GM19452 (cell line): ENCODE results near the gene KCNMB2.
A peak's percentile ranks its signal among the peaks of the same experiment; 100 is the strongest.
"Not testable (repeated sequence)": the region's sequence is repeated elsewhere in the genome, so short reads cannot be mapped to it uniquely, and the experiment has no call there.

Source experiments
- ATAC-seq: cut with Tn5 transposase; IDR thresholded peaks from one replicate; pipeline ENCODE4 v1.9.1; 2021; ENCODE audit not compliant: unreplicated experiment

KCNMB2 gene

DNA sequence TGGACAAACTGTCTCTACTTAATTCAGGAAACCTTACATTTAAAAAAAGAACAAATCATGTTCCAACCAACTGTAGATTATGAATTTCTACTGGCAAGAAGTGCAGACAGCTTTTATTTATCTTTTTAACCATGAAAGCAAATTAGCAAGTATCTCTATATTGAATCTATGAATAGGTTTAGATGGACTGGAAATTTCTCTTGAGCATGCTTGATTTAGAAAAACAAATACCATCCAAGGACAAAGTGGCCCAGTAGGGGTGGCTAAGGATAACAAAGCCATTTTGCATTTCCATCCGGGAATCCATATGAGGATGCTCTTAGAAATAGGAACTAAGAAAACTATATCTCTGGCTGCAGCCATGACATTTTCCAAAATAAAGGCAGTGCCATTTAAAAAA lies 150.6 kb downstream of the KCNMB2 start:
- ATAC-seq, result no peak

DNA sequence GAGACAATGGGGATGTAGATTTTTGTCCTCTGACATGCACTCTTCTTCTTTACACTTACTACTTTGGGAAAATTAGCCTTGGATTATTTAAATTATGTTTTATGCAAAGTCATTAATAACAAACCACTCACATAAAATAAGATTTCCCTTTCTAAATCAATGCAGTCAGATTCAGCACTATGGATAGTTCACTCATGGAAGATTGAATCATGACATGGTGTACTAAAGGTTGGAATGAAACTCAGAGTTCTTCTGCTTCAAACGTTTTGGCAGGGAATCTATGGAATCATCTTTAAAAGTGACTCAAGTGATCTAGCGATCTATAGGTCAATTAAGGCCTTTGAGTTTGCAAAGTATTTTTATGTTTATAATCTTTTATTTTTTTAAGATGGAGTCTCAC lies 154.3 kb downstream of the KCNMB2 start:
- ATAC-seq, result no peak

DNA sequence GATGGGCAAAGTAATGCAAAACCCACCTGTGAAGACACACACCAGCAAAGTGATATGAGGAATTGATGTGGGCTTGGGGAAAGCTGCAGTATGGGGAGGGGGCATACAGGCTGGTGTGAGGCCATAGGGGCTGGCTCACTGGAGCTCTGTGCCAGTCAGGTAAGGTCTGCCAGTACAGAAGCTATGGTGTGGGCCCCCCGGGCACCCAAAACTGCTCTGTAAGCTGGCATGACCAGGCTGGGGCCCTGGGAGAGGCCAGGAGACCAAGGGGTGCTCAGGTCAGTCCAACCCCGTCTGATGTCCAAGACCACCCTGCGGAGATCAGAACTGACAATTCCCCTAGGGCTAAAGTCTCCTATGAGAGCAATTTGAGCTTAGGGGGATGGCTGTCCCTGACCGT lies 163.1 kb downstream of the KCNMB2 start:
- ATAC-seq, result no peak

DNA sequence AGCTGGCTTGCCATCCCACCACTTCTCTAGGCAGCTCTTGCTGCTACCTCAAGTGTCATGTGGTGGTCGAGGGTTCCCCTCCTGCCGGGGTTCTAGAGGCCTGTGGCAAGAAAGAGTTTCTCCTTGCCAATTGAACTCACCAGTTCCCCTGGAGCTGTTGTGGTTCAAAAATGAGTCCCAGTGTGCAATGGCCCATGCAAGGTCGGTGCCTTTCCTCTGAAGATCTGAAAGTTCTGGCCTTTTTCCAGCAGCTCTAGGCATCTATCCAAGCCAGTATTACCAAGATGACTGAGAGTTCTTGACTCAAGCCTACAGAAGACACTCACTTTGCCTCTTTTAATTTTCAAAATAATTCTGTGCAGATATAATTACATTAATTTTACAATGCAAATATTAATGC lies 163.6 kb downstream of the KCNMB2 start:
- ATAC-seq, result no peak

DNA sequence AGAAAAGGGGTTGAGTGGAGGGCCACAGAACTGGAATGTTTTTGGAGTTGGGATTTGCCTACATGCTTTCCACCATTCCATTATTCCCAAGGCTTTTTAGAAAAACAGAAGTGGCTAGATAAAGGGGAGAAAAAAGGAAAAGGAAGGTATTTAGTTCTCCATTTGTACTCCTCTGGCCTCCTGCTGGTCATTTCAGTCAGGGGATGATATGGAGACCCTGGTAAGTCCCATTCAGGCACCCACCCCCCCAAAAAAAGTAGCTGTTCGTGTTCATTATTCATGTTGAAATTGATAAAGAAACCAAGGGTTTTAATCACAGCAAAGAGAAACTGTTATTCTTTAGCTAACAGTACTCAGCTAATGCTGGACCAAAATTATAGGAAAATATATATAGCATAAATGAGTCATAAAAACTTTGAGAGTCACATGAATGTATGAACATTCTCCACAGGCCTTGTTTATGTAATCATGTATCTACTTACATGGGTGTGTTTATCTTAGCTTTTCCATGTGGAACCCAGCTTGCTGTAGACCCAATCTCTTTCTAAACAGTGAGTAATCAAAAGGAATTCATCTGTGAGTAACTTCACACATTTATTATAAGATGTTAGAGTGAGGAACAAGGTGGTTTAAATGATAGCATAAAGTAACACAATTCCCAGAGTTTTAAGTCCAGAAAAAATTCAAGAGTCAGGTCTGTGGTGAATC lies 167.2 kb downstream of the KCNMB2 start:
- ATAC-seq, result no peak

DNA sequence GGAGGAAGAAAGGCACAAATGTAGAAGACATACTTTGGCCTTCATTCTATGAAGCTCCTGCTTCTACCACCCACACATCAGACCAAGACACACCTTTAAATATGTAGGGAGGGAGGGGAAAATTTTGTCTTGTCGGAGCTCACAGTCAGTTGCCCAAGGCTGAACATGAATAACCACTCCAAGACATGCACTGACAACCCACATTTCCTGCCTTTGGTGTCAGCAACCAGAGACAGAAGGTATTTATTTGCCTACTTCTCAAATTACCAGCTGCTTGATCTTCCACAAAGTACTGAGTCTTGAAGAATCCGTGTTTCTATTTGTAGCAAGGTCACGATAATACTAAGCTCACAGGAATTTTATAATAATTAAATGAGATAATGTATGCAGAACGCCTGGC lies 169.7 kb downstream of the KCNMB2 start:
- ATAC-seq, result no peak

DNA sequence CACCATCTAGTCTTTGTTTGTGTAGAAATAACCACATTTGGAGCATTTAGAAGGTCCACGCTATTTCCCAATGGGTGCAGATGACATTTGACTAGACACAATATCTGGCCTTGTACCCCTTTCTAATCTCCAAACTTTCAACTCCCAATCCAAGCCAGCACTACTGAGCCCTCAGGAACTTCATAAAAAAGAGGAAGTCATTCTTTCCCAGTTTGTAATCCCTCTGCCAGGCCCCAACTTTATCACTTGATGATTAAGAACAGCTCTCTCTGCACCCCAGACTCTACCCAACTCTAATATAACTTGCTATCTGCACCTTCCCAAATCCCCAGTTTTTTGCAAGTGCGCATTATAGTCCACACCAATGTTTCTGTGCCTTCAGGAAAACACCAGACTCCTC lies 170.2 kb downstream of the KCNMB2 start:
- no peak for ATAC-seq

DNA sequence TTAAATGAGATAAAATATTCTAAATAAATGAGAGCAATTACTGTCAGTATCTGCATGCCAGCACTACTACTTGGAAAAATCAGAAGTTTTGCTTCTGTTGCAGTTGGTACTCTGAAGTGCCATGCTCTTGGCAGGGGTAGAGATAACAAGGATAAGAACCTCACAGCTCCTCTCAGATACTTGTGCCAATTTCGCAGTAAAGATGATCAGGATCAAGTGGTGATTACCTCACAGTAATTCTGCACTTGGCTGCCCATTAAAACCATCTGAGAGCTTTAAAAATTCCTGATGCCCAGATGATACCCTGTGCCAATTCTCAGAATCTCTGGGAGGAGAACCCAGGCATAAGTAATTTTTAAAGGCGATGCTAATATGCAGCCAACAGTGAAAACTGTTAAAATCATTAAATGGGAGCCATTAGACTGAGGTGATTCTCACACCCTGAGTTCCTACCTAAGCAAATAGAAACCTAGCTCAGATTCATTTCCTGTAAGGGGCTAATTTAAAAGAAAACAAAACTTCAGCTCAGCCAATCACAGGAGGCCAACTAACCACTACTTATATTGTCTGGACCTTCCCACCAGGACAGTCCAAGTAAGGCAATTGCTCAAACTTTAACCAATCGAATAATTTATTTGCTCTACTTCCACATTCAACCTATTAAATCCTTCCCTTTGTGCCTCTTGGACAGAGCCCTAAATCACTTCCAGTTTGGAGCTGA lies 171.2 kb downstream of the KCNMB2 start:
- ATAC-seq, result peak; percentile 52

DNA sequence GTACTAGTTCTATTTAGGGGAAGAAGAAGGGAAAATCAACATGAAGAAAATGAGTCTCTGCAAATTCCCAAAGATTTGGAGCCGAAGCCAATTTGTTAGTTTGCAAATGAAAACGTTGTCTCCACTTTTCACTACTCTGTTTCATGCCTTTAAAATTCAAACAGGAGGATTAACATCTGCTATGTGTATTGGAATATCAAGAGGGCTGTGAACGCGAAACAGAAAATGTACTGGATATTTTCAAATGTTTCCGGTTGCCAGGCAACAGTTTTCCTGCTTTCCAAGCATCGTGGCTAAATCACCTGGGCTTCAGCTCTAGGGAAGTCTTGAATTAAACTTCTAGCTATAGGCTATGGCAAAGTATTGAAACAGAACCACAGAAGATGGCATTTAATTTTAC lies 172.8 kb downstream of the KCNMB2 start:
- ATAC-seq, result no peak

DNA sequence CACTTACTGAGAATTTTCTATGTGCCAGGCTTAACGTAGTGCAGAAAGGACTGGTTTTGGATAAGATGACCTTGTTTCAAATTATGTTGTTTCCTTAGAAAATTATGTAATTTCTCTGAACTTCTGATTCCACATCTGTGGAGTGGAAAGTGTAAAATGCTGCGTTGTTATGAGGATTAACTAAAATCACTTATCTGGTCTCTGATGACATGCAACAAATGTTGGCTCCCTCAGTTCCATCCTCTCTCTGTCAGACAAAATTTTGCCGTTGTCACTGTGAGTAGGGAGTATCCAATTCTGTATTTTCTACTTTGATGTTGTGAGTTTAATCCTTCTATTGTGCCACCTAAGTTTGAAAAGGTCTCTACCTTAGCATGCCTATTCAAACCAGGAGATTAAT lies 175.5 kb downstream of the KCNMB2 start:
- no peak for ATAC-seq

DNA sequence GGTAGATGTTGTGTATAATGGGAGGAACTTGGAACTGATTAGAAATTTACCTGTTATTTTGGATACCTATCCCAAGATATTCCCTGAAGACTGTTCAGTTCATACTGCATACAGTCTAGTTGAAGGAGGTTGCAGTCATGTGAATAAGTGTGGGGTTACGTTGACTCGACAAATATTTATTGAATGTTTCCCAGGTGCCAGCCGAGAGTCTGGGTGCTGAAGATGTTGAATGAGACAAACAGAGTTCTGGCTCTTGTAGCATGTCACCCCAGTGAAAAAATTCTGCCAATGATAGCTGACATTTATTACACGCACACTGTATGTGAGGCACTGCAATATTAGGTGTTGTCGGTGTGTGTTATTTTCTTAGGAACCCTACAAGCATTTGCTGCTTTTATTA lies 176.0 kb downstream of the KCNMB2 start:
- ATAC-seq, result no peak

DNA sequence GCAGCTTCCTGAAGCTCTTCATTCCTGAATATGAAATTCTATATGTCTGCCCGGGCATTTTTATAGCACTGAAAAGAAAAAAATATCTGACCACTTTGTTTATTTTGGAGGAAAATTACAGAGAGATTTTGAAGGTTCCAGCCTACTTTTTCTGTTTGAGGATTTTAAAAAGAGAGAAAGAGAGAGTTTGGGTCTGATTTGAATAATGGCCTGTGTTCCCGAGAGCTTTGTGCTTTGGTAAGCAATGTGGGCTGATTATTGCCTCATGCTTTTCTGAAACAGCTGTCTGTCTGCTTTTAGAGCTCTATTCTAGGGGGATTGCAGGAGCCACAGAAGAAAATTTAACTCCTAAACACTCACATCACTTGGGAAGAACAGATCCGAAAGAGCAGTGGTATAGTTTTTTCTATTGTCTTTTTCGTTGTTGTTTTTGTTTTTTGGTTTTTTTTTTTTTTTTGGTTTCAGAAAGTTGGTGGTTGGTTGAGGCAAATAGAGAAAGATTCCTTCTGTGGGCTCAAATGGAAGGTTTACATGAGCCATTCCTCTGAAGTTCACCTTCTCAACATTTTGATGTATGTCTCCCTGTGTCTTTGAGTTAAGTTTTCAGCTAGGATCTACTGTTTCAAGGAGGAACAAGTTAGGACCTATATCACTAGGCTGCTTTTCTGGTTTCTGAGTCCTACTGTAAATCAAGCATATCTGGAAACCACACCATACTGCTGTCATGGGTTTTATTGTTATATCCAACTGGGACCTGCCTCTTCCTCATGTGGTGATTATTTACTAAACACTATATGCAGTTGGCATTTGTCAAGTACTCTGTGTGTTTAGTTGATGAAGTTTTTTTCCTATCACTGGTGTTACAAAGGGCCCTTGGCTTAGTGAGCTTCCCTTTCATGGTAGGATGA lies 178.9 kb downstream of the KCNMB2 start:
- ATAC-seq, result no peak

DNA sequence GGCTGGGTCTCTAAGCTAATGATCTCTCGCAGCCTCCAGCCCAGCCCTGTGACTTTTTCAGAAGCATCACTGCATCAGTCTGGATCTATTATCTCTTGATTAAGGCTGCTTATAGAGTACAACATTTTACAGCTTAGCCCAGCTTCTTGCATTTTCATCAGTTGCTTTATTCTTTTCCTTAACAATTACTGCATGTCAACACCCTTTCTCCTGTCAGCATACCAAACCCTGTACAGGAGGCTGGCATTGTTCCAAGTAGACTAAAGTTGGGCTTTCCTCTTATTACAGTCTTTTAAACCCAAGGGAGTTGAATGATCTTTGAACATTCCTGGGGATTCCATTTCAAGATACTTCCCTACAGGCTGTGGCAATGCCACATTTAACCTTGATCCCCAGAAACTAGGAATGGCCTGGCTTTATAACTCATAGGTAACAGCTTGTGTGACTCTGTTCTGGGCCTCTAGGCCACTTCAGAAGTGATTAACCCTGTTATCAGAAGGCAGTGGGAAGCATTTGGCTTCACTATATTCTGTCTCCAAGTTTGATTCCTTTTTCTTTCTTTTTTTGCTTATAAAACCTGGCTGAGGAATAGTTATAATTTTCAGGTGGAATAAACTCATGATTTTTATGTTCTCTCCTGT lies 182.9 kb downstream of the KCNMB2 start:
- ATAC-seq, result no peak

DNA sequence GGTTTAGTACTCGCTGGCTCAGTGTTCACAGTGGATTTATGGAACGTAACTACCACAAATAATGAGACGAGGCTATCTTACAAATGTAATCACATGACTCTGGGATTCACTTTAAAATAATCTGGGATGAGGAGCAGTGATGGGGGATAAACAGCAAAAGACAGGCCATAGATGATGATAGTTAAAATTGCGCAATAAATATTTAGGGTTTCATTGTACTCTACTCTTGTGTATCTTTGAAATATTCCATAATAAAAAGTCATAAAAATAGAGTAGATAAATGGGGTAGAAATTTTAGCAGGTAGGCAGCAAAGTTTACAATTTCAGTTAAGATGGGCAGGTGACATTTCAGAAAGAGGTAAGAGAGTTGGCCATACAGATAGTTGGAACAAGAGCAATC lies 196.6 kb downstream of the KCNMB2 start:
- ATAC-seq, result no peak

DNA sequence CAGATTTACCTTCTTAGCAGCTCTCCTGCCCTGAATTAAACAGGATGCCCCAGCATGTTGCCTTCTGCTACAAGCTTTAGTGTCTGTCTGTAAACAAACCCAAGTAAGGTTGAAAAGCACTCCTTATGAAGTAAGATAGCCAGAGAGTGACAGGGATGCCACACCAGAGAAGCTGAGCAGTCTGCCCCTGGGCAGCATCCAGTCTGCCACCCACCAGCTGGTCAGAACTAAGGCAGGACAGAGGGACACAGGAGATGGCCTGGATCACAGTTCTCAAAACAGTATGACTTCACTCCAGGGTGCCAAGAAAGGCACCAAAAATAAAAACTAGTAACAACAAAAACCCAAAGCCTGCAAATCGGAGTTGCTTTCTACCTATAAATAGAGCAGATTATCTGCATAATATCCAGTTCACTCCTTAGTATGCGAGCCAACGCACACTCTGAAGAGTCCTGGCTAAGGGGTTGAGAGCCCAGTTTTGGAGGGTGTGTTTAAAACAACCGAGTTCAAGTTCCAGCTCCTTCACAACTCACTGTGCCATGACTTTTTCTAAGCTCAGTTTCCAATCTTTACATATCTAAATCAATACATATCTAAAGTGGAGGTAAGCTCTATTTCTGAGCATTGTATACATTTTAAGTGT lies 198.9 kb downstream of the KCNMB2 start:
- no peak for ATAC-seq

DNA sequence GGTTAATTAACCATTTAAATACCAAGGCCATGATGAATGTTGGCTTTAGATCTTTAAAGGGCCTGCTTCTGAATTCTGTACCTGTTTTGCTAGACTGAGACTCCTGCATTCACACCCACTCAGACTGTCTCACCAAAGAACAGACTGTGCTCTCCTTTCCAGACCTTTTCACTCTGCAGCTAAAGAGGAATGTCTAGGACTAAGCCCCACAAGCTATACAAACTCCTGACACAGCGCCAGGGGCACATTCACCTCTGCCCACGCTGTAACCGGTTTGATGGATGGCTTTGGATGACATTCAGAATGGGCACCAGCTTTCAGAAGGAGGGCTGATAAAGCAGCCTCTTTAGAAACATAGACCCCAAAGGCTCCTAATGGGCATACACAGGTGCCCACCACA lies 200.1 kb downstream of the KCNMB2 start:
- ATAC-seq, result no peak

DNA sequence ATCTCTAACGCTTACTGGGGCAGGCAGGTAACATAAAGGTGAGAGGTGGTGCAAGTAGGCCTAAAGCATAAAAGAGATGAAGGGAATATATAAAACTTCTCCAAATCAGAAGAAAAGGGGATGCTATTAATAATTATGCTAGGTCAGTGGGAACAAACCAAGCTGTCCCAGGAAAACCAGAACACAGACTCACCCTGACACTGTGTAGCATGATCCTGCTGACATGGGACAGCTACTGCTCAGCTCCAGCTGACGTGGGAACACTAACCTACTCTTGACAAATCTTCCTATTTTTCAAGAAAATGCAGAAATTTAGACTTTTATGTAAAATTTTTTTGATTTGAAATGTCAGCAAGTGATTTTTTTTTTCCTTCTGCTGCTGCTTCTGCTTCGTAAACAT lies 203.5 kb downstream of the KCNMB2 start:
- no peak for ATAC-seq

DNA sequence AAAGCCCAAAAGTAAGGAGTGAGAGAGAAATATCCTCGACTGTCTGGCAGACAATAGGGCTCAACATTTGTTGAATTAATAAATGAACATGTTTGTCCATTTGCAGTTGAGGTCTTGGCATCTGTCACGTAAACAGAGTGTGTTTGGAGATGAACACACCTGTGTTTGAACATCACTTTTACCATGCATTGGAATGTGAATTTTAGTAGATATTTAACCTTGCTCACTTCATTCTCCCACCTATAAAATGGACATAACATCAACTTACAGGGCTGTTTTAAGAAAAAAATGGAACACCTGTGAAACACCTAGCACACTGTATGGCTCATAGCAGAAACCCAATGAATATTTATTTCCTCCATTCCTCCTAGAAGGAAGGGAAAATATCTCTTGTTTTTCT lies 204.8 kb downstream of the KCNMB2 start:
- ATAC-seq, result no peak

DNA sequence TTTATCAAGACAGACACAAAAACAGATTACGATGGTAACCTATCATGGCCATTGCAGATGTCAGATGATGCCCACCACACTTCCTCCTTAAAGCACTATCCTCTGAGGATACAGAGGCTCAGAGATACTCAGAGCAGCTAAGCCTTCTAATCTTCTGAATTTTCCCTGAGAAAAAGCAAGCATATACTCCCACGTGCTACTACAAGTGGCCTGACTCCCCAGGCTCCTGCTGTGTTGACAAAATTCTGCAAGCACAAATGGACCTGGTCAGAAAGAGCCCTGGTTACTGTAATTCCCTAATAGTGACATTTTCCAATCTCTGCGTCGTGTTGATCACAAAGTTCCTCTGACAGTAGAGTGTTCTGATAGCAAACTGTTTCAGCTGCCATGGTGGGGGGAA lies 207.1 kb downstream of the KCNMB2 start:
- ATAC-seq, result no peak

DNA sequence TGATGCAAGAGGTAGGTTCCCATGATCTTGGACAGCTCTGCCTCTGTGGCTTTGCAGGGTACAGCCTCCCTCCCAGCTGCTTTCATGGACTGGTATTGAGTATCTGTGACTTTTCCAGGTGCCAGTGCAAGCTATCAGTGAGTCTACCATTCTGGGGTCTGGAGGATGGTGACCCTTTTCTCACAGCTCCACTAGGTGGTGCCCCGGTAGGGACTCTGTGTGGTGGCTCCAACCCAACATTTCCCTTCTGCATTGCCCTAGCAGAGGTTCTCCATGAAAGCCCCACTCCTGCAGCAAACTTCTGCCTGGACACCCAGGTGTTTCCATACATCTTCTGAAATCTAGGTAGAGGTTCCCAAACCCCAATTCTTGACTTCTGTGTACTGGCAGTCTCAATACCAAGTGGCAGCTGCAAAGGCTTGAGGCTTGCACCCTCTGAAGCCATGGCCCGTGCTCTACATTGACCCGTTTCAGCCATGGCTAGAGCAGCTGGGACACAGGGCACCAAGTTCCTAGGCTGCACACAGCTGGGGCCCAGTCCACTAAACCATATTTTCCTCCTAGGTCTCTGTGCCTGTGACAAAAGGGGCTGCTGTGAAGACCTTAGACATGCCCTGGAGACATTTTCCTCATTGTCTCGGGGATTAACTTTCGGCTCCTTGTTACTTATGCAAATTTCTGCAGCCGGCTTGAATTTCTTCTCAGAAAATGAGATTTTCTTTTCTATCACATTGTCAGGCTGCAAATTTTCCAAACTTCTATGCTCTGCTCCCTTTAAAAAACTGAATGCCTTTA lies 209.8 kb downstream of the KCNMB2 start:
- ATAC-seq, result not testable (repeated sequence)
